SK-N-SH (cell line): ENCODE measurements around the gene SERPINH1. TPM values are rescaled to one million over a fixed set of nuclear protein-coding genes. Genes with fewer than 3 reads are reported as not detected.

Experiments
- CTCF ChIA-PET: fragments of 300-600, 350-600 bp; formaldehyde crosslinking; extraction: SDS; loops from one replicate; lab custom pipeline; 2021; lab: Yijun Ruan, JAX
- POLR2A ChIA-PET: fragments of 350-600 bp; sonication (Branson Sonifier 250); formaldehyde crosslinking; extraction: SDS; loops from one replicate; lab custom pipeline; 2020; ENCODE audit warnings: antibody characterized with exemption, inconsistent platforms; lab: Yijun Ruan, JAX
- DNase-seq: peaks from one replicate; pipeline ENCODE4 v3.0.0; 2012
- H2AFZ ChIP-seq: fragments of 200-600 bp; sonication (generic); 2 replicates; pipeline ENCODE4 v1.8.1; 2016; ENCODE audit warnings: antibody characterized with exemption, mild to moderate bottlenecking, low read depth
- H3F3A ChIP-seq: fragments of 200-600 bp; sonication (generic); replicated peaks from 2 replicates; pipeline ENCODE3; 2016; ENCODE audit warnings: antibody characterized with exemption, mild to moderate bottlenecking; ENCODE audit not compliant: insufficient read depth
- H3K27ac ChIP-seq, 2 experiments: fragments of 200-500 bp in 1 of 2; fragments of 200-600 bp in 1 of 2; sonication (Bioruptor generic) in 1 of 2; sonication (generic), shearing (Covaris generic) in 1 of 2; 2 replicates each; pipeline versions ENCODE4 v1.5.1 to v1.6.1; 2014 to 2016; ENCODE audit warnings: low read depth in 2 of 2, inconsistent platforms in 1 of 2, low read length in 1 of 2, mild to moderate bottlenecking in 1 of 2, mixed read lengths in 1 of 2
- H3K27me3 ChIP-seq: fragments of 200-600 bp; sonication (generic), shearing (Covaris generic); 2 replicates; pipeline ENCODE4 v1.6.1; 2016; ENCODE audit warnings: mixed run types; ENCODE audit not compliant: insufficient read depth
- H3K36me3 ChIP-seq, 2 experiments: fragments of 200-500 bp in 1 of 2; fragments of 200-600 bp in 1 of 2; sonication (Bioruptor generic) in 1 of 2; sonication (generic) in 1 of 2; replicated peaks in 1 of 2; 2 replicates each; pipeline versions ENCODE3 to v1.5.1; 2014 to 2016; ENCODE audit warnings: low read length in 1 of 2, mild to moderate bottlenecking in 1 of 2; ENCODE audit not compliant: insufficient read depth in 2 of 2, control insufficient read depth in 1 of 2
- H3K4me1 ChIP-seq, 2 experiments: fragments of 200-500 bp in 1 of 2; fragments of 200-600 bp in 1 of 2; sonication (Bioruptor generic) in 1 of 2; sonication (generic), shearing (Covaris generic) in 1 of 2; 2 replicates each; pipeline versions ENCODE4 v1.5.1 to v1.6.1; 2014 to 2016; ENCODE audit warnings: low read depth in 1 of 2, low read length in 1 of 2, mixed run types in 1 of 2; ENCODE audit not compliant: insufficient read depth in 2 of 2, control insufficient read depth in 1 of 2
- H3K4me2 ChIP-seq: fragments of 200-600 bp; sonication (generic), shearing (Covaris generic); 2 replicates; pipeline ENCODE4 v1.6.1; 2017; ENCODE audit warnings: mixed run types
- H3K4me3 ChIP-seq, 2 experiments: fragments of 200-500 bp in 1 of 2; fragments of 200-600 bp in 1 of 2; sonication (Bioruptor generic) in 1 of 2; sonication (generic), shearing (Covaris generic) in 1 of 2; 2 replicates each; pipeline versions ENCODE4 v1.5.1 to v1.8.1; 2014 to 2016; ENCODE audit warnings: low read depth in 2 of 2, inconsistent platforms in 1 of 2, low read length in 1 of 2, mild to moderate bottlenecking in 1 of 2, mixed read lengths in 1 of 2, moderate library complexity in 1 of 2
- H3K79me2 ChIP-seq: fragments of 200-600 bp; sonication (generic); 2 replicates; pipeline ENCODE4 v1.8.1; 2017; ENCODE audit warnings: mild to moderate bottlenecking; ENCODE audit not compliant: insufficient read depth
- H3K9ac ChIP-seq: fragments of 200-600 bp; sonication (generic); 2 replicates; pipeline ENCODE4 v1.6.1; 2017; ENCODE audit warnings: mixed run types
- H3K9me2 ChIP-seq: fragments of 200-600 bp; sonication (generic); 2 replicates; pipeline ENCODE4 v1.6.1; 2017; ENCODE audit warnings: mixed run types
- H3K9me3 ChIP-seq: fragments of 200-600 bp; sonication (generic); 2 replicates; pipeline ENCODE4 v1.6.1; 2017; ENCODE audit warnings: mixed run types, mild to moderate bottlenecking, moderate library complexity
- H4K20me1 ChIP-seq: fragments of 200-600 bp; sonication (generic); 2 replicates; pipeline ENCODE4 v1.6.1; 2017; ENCODE audit warnings: mild to moderate bottlenecking, mixed run types; ENCODE audit not compliant: insufficient read depth
- CHD2 ChIP-seq: fragments of 150-350 bp; IDR thresholded peaks from 2 replicates; pipeline ENCODE4 v1.6.1; 2018; ENCODE audit warnings: low read length; ENCODE audit not compliant: partially characterized antibody
- CTCF ChIP-seq: fragments of 200-600 bp; sonication (generic); IDR thresholded peaks from 2 replicates; pipeline ENCODE4 v1.6.1; 2017; ENCODE audit warnings: antibody characterized with exemption, mild to moderate bottlenecking, moderate library complexity
- FOSL2 ChIP-seq: IDR thresholded peaks from 2 replicates; pipeline ENCODE4 v1.4.0; 2012; ENCODE audit warnings: low read depth, mild to moderate bottlenecking, moderate library complexity, borderline replicate concordance
- FOXJ3 ChIP-seq: sonication (generic); formaldehyde crosslinking; IDR thresholded peaks from 2 replicates; pipeline ENCODE4 v1.5.1; 2020; ENCODE audit warnings: mild to moderate bottlenecking, missing genetic modification reagents
- FOXM1 ChIP-seq: IDR thresholded peaks from 2 replicates; pipeline ENCODE4 v1.4.0; 2012; ENCODE audit warnings: low read depth, mild to moderate bottlenecking
- GABPA ChIP-seq: IDR thresholded peaks from 2 replicates; pipeline ENCODE4 v1.4.0; 2012; ENCODE audit warnings: low read depth, mild to moderate bottlenecking
- GATA2 ChIP-seq: sonication (generic); formaldehyde crosslinking; IDR thresholded peaks from 2 replicates; pipeline ENCODE4 v1.5.0; 2020; ENCODE audit warnings: mild to moderate bottlenecking, missing genetic modification reagents
- MAX ChIP-seq: IDR thresholded peaks from 2 replicates; pipeline ENCODE4 v1.4.0; 2012; ENCODE audit warnings: low read depth
- MXI1 ChIP-seq: IDR thresholded peaks from 2 replicates; pipeline ENCODE4 v1.6.1; 2012; ENCODE audit warnings: mild to moderate bottlenecking, low read depth, low read length, improper control_type of control experiment
- NFIC ChIP-seq: IDR thresholded peaks from 2 replicates; pipeline ENCODE4 v1.4.0; 2012; ENCODE audit warnings: borderline replicate concordance
- NRF1 ChIP-seq: IDR thresholded peaks from 2 replicates; pipeline ENCODE4 v1.6.1; 2012; ENCODE audit warnings: low read depth, mild to moderate bottlenecking, low read length
- POLR2AphosphoS5 ChIP-seq: IDR thresholded peaks from 2 replicates; pipeline ENCODE4 v1.6.1; 2012; ENCODE audit warnings: low read depth, low read length
- RAD21 ChIP-seq: IDR thresholded peaks from 2 replicates; pipeline ENCODE4 v1.6.1; 2012; ENCODE audit warnings: mild to moderate bottlenecking, low read length
- RCOR1 ChIP-seq: fragments of 150-350 bp; IDR thresholded peaks from 2 replicates; pipeline ENCODE4 v1.6.1; 2017; ENCODE audit warnings: antibody characterized with exemption, low read length
- RFX5 ChIP-seq: IDR thresholded peaks from 2 replicates; pipeline ENCODE4 v1.6.1; 2012; ENCODE audit warnings: mild to moderate bottlenecking, improper control_type of control experiment, low read length
- SIN3A ChIP-seq: IDR thresholded peaks from 2 replicates; pipeline ENCODE4 v1.6.1; 2012; ENCODE audit warnings: low read depth, mild to moderate bottlenecking, low read length, moderate library complexity, borderline replicate concordance
- SMC3 ChIP-seq: IDR thresholded peaks from 2 replicates; pipeline ENCODE4 v1.6.1; 2012; ENCODE audit warnings: low read depth, low read length, improper control_type of control experiment
- TCF12 ChIP-seq: IDR thresholded peaks from 2 replicates; pipeline ENCODE4 v1.4.0; 2012
- TEAD4 ChIP-seq: IDR thresholded peaks from 2 replicates; pipeline ENCODE4 v1.4.0; 2012; ENCODE audit warnings: mild to moderate bottlenecking, borderline replicate concordance; ENCODE audit not compliant: insufficient read depth
- USF2 ChIP-seq: fragments of 150-350 bp; IDR thresholded peaks from 2 replicates; pipeline ENCODE4 v1.6.1; 2017; ENCODE audit warnings: antibody characterized with exemption, low read length, low read depth, borderline replicate concordance
- ZBTB33 ChIP-seq: IDR thresholded peaks from 2 replicates; pipeline ENCODE4 v1.4.0; 2012; ENCODE audit warnings: low read depth, borderline replicate concordance
- WGBS: methylation state at CpG from one replicate; pipeline ENCODE4 v1.1.6; 2017; ENCODE audit warnings: low lambda C conversion rate; 5-methylcytosine and 5-hydroxymethylcytosine counted together
- polyA plus RNA-seq, 3 experiments: library from polyadenylated mRNA; depleted of rRNA; stranded (reverse); fragments of >200 nt; gene quantifications; 2 replicates each; pipeline ENCODE4 v1.2.3, GENCODE V29; 2012
- TF ChIP-seq, protein P1 (sequence below): IDR thresholded peaks from 2 replicates; pipeline ENCODE4 v1.4.0; 2012; ENCODE audit warnings: low read depth, borderline replicate concordance
- TF ChIP-seq, protein P2 (sequence below): IDR thresholded peaks from 2 replicates; pipeline ENCODE4 v1.6.1; 2012; ENCODE audit warnings: mild to moderate bottlenecking, low read depth, low read length, moderate library complexity

The SERPINH1 gene
- polyA plus RNA-seq, 1 of the 3 experiments (the other 2 are of a cell fraction) = 293 TPM

DNA sequence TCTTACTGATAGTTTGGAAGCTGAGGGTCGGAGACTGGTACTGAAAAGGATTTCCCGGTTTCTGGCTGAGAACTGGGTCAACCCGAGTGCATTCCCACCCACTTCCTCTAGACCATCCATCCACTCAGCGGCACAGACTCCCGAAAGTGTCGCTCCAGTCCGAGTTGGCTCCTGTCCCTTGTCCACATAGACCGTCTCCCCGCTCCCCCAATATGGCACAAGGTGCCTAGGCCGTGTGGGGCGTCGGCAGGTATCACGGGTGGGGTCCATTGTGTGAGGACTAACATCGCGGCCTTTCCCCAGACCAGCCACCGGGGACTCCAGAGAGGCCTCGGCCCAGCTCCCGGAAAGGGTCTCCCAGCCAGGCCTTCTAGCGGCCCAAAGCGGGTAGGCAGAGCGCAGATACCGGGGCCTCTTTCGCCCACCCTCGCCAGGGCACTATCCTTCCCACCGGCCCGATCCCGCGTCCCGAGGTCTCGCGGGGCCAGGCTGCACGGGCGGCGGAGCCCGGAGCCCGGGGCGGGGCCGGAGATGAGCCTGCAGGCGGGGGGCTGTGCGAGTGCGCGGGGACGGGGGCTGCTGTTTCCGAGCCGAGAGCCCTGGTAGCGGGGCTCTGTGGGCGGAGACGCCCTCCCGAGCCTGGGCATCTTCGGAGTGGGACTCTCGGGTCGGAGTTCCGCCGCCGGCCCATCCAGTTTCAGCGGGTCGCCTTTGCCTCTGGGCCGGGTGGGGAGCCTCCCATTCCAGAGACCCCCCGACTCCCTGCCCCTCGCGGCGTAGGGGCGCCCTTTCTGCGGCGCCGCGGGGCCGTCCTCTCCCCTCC lies 21.1 kb downstream of the SERPINH1 start:
- POLR2A ChIA-PET = interaction anchor here (0.6 to 3.8 kb wide), 17 partner anchors 9 to 187 kb away, joined by 3 to 39 read pairs (median 7); partner anchors contain the start of genes MAP6 and SERPINH1
- H2AFZ ChIP-seq = peak overlapping the region; percentile 98

More for the DNA sequence above, 21.1 kb downstream of the SERPINH1 start:
- Histone ChIP-seq H3K27me3 (no peaks in the 10 kb centered on the region), H3K79me2 (no peaks in the 10 kb centered on the region), H3F3A (no peaks in the 10 kb centered on the region), H3K9ac (peak overlapping the region; percentile 84), H3K27ac (peak overlapping the region; percentile 56 to 93), H3K4me1 (peaks cover 15 to 20% of the 10 kb centered on the region in 2 experiments; a peak in 2 of 4 replicates), H3K9me3 (no peaks in the 10 kb centered on the region), H3K9me2 (no peaks in the 10 kb centered on the region), H3K4me3 (peak overlapping the region; percentile 51 to 59), H3K4me2 (peak overlapping the region; percentile 85), H4K20me1 (no peaks in the 10 kb centered on the region), H3K36me3 (no peaks in the 10 kb centered on the region)
- 57% methylated on average over 15 of the region's 68 CpGs for WGBS
- TF ChIP-seq, protein P1, sequence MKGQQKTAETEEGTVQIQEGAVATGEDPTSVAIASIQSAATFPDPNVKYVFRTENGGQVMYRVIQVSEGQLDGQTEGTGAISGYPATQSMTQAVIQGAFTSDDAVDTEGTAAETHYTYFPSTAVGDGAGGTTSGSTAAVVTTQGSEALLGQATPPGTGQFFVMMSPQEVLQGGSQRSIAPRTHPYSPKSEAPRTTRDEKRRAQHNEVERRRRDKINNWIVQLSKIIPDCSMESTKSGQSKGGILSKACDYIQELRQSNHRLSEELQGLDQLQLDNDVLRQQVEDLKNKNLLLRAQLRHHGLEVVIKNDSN = no peak
- TF ChIP-seq ZBTB33 (peak; percentile 55; the same call in 1 of the 2 replicates), FOSL2 (no peak), GABPA (no peak), CTCF (peak; percentile 50), TCF12 (no peak), MAX (peak; percentile 54), GATA2 (CRISPR knock-in tag) (no peak), FOXJ3 (CRISPR knock-in tag) (no peak), USF2 (no peak), SMC3 (no peak; the same call in 1 of the 2 replicates), POLR2AphosphoS5 (peak; percentile 56; the same call in 1 of the 2 replicates), SIN3A (no peak), TEAD4 (no peak), CHD2 (peak; percentile 95), RFX5 (no peak), NRF1 (no peak), RAD21 (no peak; the same call in 1 of the 2 replicates), NFIC (no peak), FOXM1 (no peak), MXI1 (no peak), RCOR1 (peak; percentile 48; the same call in 1 of the 2 replicates)
- TF ChIP-seq, protein P2, sequence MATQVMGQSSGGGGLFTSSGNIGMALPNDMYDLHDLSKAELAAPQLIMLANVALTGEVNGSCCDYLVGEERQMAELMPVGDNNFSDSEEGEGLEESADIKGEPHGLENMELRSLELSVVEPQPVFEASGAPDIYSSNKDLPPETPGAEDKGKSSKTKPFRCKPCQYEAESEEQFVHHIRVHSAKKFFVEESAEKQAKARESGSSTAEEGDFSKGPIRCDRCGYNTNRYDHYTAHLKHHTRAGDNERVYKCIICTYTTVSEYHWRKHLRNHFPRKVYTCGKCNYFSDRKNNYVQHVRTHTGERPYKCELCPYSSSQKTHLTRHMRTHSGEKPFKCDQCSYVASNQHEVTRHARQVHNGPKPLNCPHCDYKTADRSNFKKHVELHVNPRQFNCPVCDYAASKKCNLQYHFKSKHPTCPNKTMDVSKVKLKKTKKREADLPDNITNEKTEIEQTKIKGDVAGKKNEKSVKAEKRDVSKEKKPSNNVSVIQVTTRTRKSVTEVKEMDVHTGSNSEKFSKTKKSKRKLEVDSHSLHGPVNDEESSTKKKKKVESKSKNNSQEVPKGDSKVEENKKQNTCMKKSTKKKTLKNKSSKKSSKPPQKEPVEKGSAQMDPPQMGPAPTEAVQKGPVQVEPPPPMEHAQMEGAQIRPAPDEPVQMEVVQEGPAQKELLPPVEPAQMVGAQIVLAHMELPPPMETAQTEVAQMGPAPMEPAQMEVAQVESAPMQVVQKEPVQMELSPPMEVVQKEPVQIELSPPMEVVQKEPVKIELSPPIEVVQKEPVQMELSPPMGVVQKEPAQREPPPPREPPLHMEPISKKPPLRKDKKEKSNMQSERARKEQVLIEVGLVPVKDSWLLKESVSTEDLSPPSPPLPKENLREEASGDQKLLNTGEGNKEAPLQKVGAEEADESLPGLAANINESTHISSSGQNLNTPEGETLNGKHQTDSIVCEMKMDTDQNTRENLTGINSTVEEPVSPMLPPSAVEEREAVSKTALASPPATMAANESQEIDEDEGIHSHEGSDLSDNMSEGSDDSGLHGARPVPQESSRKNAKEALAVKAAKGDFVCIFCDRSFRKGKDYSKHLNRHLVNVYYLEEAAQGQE = no peak
- CTCF ChIA-PET = interaction anchor here (0.6 to 3.4 kb wide), 27 partner anchors 8 to 199 kb away, joined by 3 to 14 read pairs (median 4); partner anchors contain the start of gene MAP6
- peak; percentile 93 for DNase-seq
